ENCODE results near the gene RUVBL2.

RUVBL2 gene

DNA sequence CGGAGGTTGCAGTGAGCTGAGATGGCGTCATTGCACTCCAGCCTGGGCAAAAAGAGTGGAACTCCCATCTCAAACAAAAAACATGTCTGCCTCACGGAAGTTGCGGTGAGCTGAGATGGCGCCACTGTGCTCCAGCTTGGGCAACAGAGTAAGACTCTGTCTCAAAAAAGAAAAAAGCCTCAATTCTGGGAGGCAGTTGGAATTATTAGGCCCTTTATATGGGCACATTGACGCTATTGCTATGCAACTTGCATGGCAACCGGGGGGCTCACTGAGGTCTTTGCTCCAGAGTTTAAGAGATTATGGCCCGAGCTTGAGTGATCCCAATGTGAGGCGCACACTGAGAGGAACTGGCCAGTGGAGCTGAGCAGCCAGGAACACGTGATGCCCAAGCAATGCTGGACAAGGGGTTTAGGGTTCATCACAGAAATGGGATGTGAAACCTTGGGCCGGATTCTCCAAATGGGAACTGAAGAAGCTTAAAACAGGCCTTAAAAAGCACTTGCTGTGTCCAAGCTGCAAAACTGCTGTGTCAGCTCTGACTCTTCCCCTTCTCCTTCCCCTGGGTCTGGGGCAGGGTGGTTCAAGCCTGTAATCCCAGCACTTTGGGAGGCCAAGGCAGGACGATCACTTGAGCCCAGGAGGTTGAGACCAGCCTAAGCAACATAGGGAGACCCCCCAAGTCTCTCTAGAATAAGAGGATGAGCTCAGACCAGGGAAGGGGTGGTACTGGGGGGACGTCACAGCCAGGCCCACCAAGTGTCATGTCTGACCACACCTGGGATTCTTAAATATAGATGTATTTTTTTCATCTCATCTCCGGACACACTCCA, 26.1 kb upstream of the RUVBL2 start:
- peak in 1 of 2 experiments; percentile 78 for DNase-seq
- no peak for TF ChIP-seq GATA1 (IDR thresholded peaks at IDR 0.05; ENCODE audit: low read depth, low read length)
- TF ChIP-seq POLR2A (IDR thresholded peaks at IDR 0.05; ENCODE audit: low read length): peak; percentile 79

DNA sequence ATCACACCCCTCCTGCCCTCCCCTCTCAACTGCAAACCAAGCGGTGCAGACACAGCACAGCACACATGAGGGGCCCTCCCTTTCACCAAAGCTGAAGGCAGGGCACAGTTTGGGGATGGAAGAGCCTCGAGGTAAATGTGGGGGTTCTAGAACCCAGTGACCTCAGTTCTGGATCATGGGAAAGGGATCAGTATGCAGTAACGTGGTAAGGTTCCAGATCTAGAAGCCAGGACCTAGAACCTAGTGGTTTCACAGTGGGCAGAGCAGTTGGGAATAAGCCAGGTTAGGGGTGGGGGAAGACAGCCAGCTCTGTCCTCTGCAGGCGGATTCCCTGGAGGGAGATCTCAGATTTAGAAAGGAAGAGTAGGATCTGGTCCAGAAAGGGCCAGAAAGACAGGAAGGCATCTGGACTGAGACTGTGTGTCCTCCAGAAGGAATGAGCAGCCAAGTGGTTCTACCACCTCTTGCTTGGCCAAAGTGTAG, 25.5 kb upstream of the RUVBL2 start:
- TF ChIP-seq GATA1 (IDR thresholded peaks at IDR 0.05; ENCODE audit: low read depth, low read length) (no peak), POLR2A (IDR thresholded peaks at IDR 0.05; ENCODE audit: low read length) (peak; percentile 23)
- DNase-seq: no peak

DNA sequence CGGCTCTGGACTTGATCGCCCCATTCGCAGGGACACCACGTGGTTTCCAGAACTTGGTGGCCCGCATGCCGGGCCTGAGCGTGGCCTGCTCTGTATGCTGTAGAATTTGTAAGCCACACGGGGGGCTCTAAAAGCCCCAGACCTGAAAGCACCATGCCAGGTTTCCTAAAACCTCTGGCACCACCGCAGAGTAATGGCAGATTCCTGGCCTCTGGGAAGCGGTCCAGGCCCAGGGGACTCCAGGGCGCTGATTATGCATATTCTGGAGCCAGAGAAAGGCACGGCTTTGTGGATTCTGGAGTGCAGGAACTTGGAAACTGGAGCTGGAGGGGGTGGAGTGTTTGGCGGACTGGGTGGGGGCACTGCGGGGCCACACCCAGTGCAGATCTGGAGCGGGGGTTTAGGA, 24.9 kb upstream of the RUVBL2 start:
- no peak for DNase-seq
- TF ChIP-seq POLR2A (IDR thresholded peaks at IDR 0.05; ENCODE audit: low read length) (no peak), GATA1 (IDR thresholded peaks at IDR 0.05; ENCODE audit: low read depth, low read length) (no peak)

DNA sequence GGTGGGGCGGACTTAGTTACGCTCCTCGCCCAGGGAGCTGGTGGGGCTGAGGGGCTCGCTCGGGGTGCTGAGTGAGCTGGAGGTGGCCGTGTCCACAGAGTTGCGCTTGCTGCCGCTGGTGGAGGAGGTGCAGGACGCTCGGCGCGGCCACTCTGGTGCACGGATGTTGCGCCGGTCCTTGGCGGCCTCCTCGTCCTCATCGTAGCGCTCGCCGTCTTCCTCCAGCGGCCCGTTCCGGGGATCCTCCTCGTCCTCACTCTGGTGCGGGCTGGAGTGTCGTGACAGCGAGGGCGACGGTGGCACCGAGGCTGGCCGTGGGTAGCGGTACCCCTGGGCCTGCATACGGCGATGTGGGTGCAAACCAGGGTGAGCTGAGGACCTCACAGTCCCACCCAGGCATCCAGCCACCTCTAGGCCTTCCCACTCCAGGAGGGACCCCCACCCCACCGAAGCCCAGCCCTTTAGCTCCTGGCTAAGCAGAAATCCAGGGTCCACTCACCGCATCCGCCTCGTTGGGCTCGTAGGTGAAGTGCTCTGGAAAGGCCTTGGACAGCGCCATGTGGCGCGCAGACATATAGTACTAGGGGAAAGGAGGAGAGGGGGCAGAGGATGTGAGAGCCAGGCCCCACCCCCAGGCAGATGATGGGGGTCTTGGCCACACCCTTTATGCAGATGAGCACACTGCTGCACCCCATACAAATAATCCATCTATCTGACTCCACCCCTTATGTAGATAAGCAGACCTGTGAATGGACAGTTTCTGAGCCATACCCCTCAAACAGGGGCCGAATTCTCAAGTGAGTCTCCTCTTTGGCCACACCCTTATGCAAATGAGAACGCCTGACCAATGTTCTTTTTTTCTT, 24.2 kb upstream of the RUVBL2 start:
- DNase-seq: peak; percentile 69 to 82
- TF ChIP-seq POLR2A (IDR thresholded peaks at IDR 0.05; ENCODE audit: low read length) (no peak), GATA1 (IDR thresholded peaks at IDR 0.05; ENCODE audit: low read depth, low read length) (no peak)

DNA sequence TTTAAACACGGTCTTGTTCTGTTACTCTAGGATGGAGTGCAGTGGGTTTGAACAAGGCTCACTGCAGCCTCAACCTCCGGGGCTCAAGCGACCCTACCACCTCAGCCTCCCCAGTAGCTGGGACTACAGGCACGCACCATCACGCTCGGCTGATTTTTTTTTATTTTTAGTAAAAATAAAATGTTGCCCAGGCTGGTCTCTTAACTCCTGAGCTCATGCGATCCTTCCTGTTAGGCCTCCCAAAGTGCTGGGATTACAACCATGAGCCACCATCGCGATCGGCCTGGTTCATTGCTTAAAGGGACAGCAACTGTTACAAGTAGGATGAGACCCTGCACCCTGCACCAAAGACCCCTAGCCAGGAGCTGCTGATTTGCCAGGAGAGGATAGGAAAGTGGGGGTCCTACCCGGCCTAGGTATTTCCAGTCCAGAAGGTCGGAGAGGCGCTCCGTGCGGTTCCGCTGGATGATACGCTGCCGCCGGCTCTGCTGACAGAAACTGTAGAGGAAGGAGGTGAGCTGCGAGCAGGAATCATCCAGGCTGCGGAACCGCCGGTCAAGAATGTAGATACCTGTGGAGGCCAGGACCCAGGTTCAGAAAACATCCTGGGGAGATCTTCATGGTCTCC, 23.4 kb upstream of the RUVBL2 start:
- TF ChIP-seq GATA1 (IDR thresholded peaks at IDR 0.05; ENCODE audit: low read depth, low read length) (no peak), POLR2A (IDR thresholded peaks at IDR 0.05; ENCODE audit: low read length) (no peak)
- DNase-seq: no peak

DNA sequence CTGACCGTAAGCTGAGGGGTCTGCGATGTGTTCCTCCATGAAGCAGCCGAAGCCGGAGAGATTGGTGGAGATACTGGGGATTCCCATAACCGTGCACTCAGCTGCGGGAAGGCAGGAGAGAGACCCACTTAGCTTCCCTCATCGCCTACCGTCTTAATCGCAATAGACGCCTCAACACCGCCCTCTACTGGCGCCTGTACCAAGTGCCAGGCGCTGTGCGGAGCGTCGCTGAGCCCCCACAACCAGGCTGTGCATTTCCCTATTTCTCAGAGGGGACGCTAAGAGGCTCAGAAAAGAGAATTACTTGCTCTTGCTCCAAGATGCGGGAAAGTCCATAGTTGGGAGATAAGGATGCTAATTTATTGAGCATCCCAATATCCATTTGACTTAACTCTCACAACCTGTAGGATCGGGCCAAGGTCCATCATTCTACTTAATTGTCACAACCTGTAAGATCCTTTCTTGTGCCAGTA, 22.7 kb upstream of the RUVBL2 start:
- peak; percentile 85 to 93 for DNase-seq
- TF ChIP-seq GATA1 (IDR thresholded peaks at IDR 0.05; ENCODE audit: low read depth, low read length) (no peak), POLR2A (IDR thresholded peaks at IDR 0.05; ENCODE audit: low read length) (no peak)

GRCh38 chr19:48975947-48976847, 17.5 kb upstream of the RUVBL2 start:
- DNase-seq: peak in 1 of 2 experiments; percentile 65
- no peak for TF ChIP-seq POLR2A (IDR thresholded peaks at IDR 0.05; ENCODE audit: low read length)
- no peak for TF ChIP-seq GATA1 (IDR thresholded peaks at IDR 0.05; ENCODE audit: low read depth, low read length)

- TF ChIP-seq POLR2A (IDR thresholded peaks at IDR 0.05; ENCODE audit: low read length): no peak
- no peak for TF ChIP-seq GATA1 (IDR thresholded peaks at IDR 0.05; ENCODE audit: low read depth, low read length)
- no peak for DNase-seq
These were observed 16.6 kb upstream of the RUVBL2 start for GRCh38 chr19:48977061-48977460.

DNA sequence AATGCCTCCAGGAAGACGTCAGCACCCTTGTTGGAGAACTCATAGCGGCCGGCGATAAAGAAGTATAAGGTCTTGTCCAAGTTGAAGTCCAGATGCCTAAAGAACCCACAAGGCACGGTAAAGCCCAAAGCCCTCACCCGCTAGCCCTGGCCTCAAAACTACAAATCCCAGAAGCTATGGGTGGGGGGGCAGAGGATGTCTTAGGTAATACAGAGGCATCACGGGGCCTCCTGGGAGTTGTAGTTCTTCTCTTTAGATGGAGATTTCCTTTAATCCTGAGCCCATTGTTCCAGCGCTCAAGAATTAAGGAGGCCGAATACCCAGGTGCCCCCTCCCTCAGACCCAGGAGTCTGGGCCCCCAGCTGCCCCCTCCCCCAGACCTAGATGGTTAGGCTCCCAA, 11.4 kb upstream of the RUVBL2 start:
- no peak for TF ChIP-seq POLR2A (IDR thresholded peaks at IDR 0.05; ENCODE audit: low read length)
- TF ChIP-seq GATA1 (IDR thresholded peaks at IDR 0.05; ENCODE audit: low read depth, low read length): no peak
- no peak for DNase-seq

DNA sequence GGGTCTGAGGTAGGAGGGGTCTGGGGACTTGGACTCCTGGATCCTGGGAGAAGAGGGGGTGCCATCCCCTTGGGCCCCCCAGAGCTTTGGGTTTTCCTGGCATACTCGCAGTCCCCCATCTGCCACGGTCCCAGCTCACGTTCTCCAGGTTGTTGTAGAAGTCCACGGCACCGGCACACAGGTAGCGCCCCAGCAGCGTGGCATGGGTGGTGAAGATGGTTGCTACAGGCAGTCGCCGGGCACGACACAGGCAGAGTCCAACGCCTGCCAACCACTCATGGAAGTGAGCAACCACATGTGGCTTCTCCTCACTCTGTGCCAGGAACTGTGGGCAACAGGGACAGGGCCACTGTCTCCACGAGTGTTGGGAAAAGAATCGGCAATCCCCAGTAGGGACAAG, 8.0 kb upstream of the RUVBL2 start:
- no peak for TF ChIP-seq GATA1 (IDR thresholded peaks at IDR 0.05; ENCODE audit: low read depth, low read length)
- TF ChIP-seq POLR2A (IDR thresholded peaks at IDR 0.05; ENCODE audit: low read length): no peak
- DNase-seq: no peak

DNA sequence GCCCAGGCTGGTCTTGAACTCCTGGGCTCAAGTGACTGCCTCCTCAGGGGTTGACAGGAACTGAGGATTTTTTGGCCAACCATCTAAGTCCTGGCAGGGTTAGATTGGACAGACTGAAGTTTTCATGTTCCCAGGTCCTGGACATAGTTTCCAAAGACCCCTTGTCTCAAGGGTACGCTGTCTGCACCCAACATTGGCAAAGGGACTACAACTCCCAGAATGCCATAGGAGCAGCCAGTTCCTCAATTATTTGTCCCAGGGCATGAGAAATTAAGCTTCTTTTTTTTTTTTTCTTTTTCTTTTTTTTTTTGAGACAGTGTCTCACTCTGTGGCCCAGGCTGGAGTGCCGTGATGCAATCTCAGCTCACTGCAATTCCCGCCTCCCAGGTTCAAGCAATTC, 7.5 kb upstream of the RUVBL2 start:
- no peak for TF ChIP-seq GATA1 (IDR thresholded peaks at IDR 0.05; ENCODE audit: low read depth, low read length)
- no peak for TF ChIP-seq POLR2A (IDR thresholded peaks at IDR 0.05; ENCODE audit: low read length)
- DNase-seq: no peak

- no peak for TF ChIP-seq POLR2A (IDR thresholded peaks at IDR 0.05; ENCODE audit: low read length)
- no peak for TF ChIP-seq GATA1 (IDR thresholded peaks at IDR 0.05; ENCODE audit: low read depth, low read length)
- no peak for DNase-seq
These were observed 6.4 kb upstream of the RUVBL2 start for GRCh38 chr19:48987323-48987722.

DNA sequence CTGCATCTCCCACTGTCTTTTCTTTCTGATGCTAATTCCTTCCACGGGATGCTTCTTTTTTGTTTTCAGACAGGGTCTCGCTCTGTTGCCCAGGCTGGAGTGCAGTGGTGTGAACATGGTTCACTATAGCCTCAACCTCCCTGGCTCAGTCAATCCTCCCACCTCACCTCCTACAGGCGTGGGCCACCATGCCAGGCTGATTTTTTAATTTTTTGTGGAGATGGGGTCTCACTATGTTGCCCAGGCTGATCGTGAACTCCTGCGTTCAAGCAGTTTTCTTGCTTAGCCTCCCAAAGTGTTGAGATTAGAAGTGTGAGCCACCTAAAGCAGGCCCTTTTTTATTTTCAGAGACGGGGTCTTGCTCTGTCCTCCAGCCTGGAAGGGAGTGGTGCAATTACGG, 5.4 kb upstream of the RUVBL2 start:
- no peak for TF ChIP-seq GATA1 (IDR thresholded peaks at IDR 0.05; ENCODE audit: low read depth, low read length)
- TF ChIP-seq POLR2A (IDR thresholded peaks at IDR 0.05; ENCODE audit: low read length): no peak
- DNase-seq: no peak

All from erythroblast (primary cell).